MM.1S (cell line): ENCODE data around the gene MRPS18B.

Experiments
- DNase-seq: peaks from one replicate; pipeline ENCODE4 v3.0.0-alpha.2; 2015
- H2AFZ ChIP-seq: fragments of 300-600 bp; sonication (generic); 2 replicates; pipeline ENCODE4 v1.6.0; 2016; ENCODE audit warnings: antibody characterized with exemption, low read length
- H3F3A ChIP-seq: fragments of 300-600 bp; sonication (generic); 2 replicates; pipeline ENCODE4 v1.6.1; 2016; ENCODE audit warnings: mild to moderate bottlenecking, antibody characterized with exemption, low read length, moderate library complexity, mixed read lengths; ENCODE audit not compliant: insufficient read depth
- H3K27ac ChIP-seq: fragments of 300-600 bp; sonication (generic); 2 replicates; pipeline ENCODE4 v1.5.1; 2016; ENCODE audit warnings: mild to moderate bottlenecking, low read length
- H3K27me3 ChIP-seq: fragments of 300-600 bp; sonication (generic); replicated peaks from 2 replicates; pipeline ENCODE4 v1.6.0; 2016; ENCODE audit warnings: low read length; ENCODE audit not compliant: insufficient read depth
- H3K36me3 ChIP-seq: fragments of 300-600 bp; sonication (generic); replicated peaks from 2 replicates; pipeline ENCODE4 v1.6.1; 2016; ENCODE audit warnings: mild to moderate bottlenecking, low read length, mixed read lengths; ENCODE audit not compliant: insufficient read depth
- H3K4me1 ChIP-seq: fragments of 300-600 bp; sonication (generic); 2 replicates; pipeline ENCODE4 v1.6.1; 2016; ENCODE audit warnings: low read length, mixed read lengths
- H3K4me2 ChIP-seq: fragments of 300-600 bp; sonication (generic); 2 replicates; pipeline ENCODE4 v1.6.0; 2016; ENCODE audit warnings: low read depth, low read length
- H3K4me3 ChIP-seq: fragments of 300-600 bp; sonication (generic); 2 replicates; pipeline ENCODE4 v1.5.1; 2016; ENCODE audit warnings: low read length, mixed read lengths
- H3K79me2 ChIP-seq: fragments of 300-600 bp; sonication (generic); 2 replicates; pipeline ENCODE4 v1.6.1; 2016; ENCODE audit warnings: mixed run types, low read length, mixed read lengths
- H3K9ac ChIP-seq: fragments of 300-600 bp; sonication (generic); 2 replicates; pipeline ENCODE4 v1.6.1; 2016; ENCODE audit warnings: low read length, mixed read lengths
- H3K9me2 ChIP-seq: fragments of 300-600 bp; sonication (generic); replicated peaks from 2 replicates; pipeline ENCODE4 v1.6.1; 2016; ENCODE audit warnings: mild to moderate bottlenecking, low read length, mixed read lengths; ENCODE audit not compliant: insufficient read depth
- H3K9me3 ChIP-seq: fragments of 300-600 bp; sonication (generic); replicated peaks from 2 replicates; pipeline ENCODE4 v1.6.1; 2016; ENCODE audit warnings: mild to moderate bottlenecking, low read length, mixed read lengths; ENCODE audit not compliant: insufficient read depth
- H4K20me1 ChIP-seq: fragments of 300-600 bp; sonication (generic); 2 replicates; pipeline ENCODE4 v1.6.1; 2016; ENCODE audit warnings: mild to moderate bottlenecking, low read length, moderate library complexity, mixed read lengths; ENCODE audit not compliant: insufficient read depth
- CTCF ChIP-seq: fragments of 300-600 bp; sonication (generic); IDR thresholded peaks from 2 replicates; pipeline ENCODE4 v1.5.1; 2016; ENCODE audit warnings: antibody characterized with exemption, low read length, mixed read lengths
- EZH2 ChIP-seq: fragments of 300-600 bp; sonication (generic); optimal IDR thresholded peaks from 2 replicates; pipeline ENCODE3; 2017; ENCODE audit warnings: low read depth, mild to moderate bottlenecking, antibody characterized with exemption, low read length, mixed read lengths
- EZH2phosphoT487 ChIP-seq: fragments of 300-600 bp; sonication (generic); IDR thresholded peaks from 2 replicates; pipeline ENCODE4 v1.6.1; 2018; ENCODE audit warnings: antibody characterized with exemption, low read length

The MRPS18B gene

GRCh38 chr6:30570740-30571074 lies 46.9 kb upstream of the MRPS18B start:
- peak overlapping the region; percentile 88 for H3K9ac ChIP-seq
- no peaks in the 10 kb centered on the region for H3K9me3 ChIP-seq
- H3F3A ChIP-seq: peaks cover 11% of the 10 kb centered on the region; the same call in 1 of the 2 replicates
- no peaks in the 10 kb centered on the region for H3K27me3 ChIP-seq
- H3K27ac ChIP-seq: peak overlapping the region; percentile 39; the same call in 1 of the 2 replicates
- TF ChIP-seq EZH2: no peak
- TF ChIP-seq EZH2phosphoT487: no peak
- no peak for TF ChIP-seq CTCF
- peak overlapping the region; percentile 95 for H2AFZ ChIP-seq
- H3K4me2 ChIP-seq: peak overlapping the region; percentile 91
- H3K9me2 ChIP-seq: no peaks in the 10 kb centered on the region
- H3K36me3 ChIP-seq: no peaks in the 10 kb centered on the region
- peak overlapping the region; percentile 90 for H3K4me3 ChIP-seq
- peaks cover 45% of the 10 kb centered on the region for H3K79me2 ChIP-seq
- no peak for DNase-seq
- peaks cover 10% of the 10 kb centered on the region; the same call in 1 of the 2 replicates for H4K20me1 ChIP-seq
- peaks cover 18% of the 10 kb centered on the region for H3K4me1 ChIP-seq

- no peak for TF ChIP-seq CTCF
- Histone ChIP-seq H4K20me1 (peaks cover 10% of the 10 kb centered on the region; the same call in 1 of the 2 replicates), H3K9ac (peak within 1 kb of the TSS; percentile 88), H3K4me3 (peak within 1 kb of the TSS; percentile 90), H3K27me3 (no peaks in the 10 kb centered on the region), H3K36me3 (no peaks in the 10 kb centered on the region), H3F3A (peaks cover 11% of the 10 kb centered on the region; the same call in 1 of the 2 replicates), H3K9me2 (no peaks in the 10 kb centered on the region), H3K4me1 (peaks cover 18% of the 10 kb centered on the region), H3K4me2 (peak within 1 kb of the TSS; percentile 95), H3K79me2 (peaks cover 48% of the 10 kb centered on the region), H3K9me3 (no peaks in the 10 kb centered on the region), H2AFZ (peak within 1 kb of the TSS; percentile 95), H3K27ac (peak within 1 kb of the TSS; percentile 74; the same call in 1 of the 2 replicates)
- DNase-seq: peak; percentile 97
These were observed 46.4 kb upstream of the MRPS18B start, which contains the start of gene ABCF1 for GRCh38 chr6:30571075-30571761. Gene ABCF1 (plus strand): TSS chr6:30571442. CDS start chr6:30571488, 46 bp downstream.

GRCh38 chr6:30571762-30572082 lies 45.9 kb upstream of the MRPS18B start:
- Histone ChIP-seq H3F3A (peaks cover 11% of the 10 kb centered on the region; the same call in 1 of the 2 replicates), H3K79me2 (peaks cover 53% of the 10 kb centered on the region), H2AFZ (peak overlapping the region; percentile 81)

More at GRCh38 chr6:30571762-30572082, 45.9 kb upstream of the MRPS18B start:
- no peak for DNase-seq
- H3K36me3 ChIP-seq: no peaks in the 10 kb centered on the region
- H4K20me1 ChIP-seq: peaks cover 10% of the 10 kb centered on the region; the same call in 1 of the 2 replicates
- H3K4me2 ChIP-seq: peak overlapping the region; percentile 95
- peaks cover 18% of the 10 kb centered on the region for H3K4me1 ChIP-seq
- H3K27ac ChIP-seq: peak overlapping the region; percentile 74; the same call in 1 of the 2 replicates
- no peaks in the 10 kb centered on the region for H3K9me3 ChIP-seq
- peak overlapping the region; percentile 88 for H3K9ac ChIP-seq
- no peaks in the 10 kb centered on the region for H3K27me3 ChIP-seq
- TF ChIP-seq CTCF (no peak), EZH2 (no peak), EZH2phosphoT487 (no peak)
- no peaks in the 10 kb centered on the region for H3K9me2 ChIP-seq
- peak overlapping the region; percentile 90 for H3K4me3 ChIP-seq
